ENCODE results near the gene CBLN3. TPM values are rescaled to one million over a fixed set of nuclear protein-coding genes. Genes with fewer than 3 reads are reported as not detected.
A peak's percentile ranks its signal among the peaks of the same experiment; 100 is the strongest.

The CBLN3 gene
- total and polyA plus RNA-seq, 2 donors (not counting 1 experiment from before 2014, with no cell fraction given), result 2.7 to 5.3 TPM

- H3K9me3 ChIP-seq (ENCODE audit: control insufficient read depth, insufficient read depth, low read depth, low read length), result no peaks in the 10 kb centered on the region
- peaks cover 9% of the 10 kb centered on the region for H3K79me2 ChIP-seq (ENCODE audit: control insufficient read depth, insufficient read depth, low read length)
- H3K27ac ChIP-seq (ENCODE audit: insufficient read depth, low read length), result peak overlapping the region; percentile 100
- no peaks in the 10 kb centered on the region for H4K20me1 ChIP-seq (ENCODE audit: control insufficient read depth, extremely low read depth, insufficient read depth, low read length)
- no peak overlapping the region for H3K9ac ChIP-seq (ENCODE audit: insufficient read depth, low read length)
- H3K36me3 ChIP-seq (ENCODE audit: control insufficient read depth, insufficient read depth, low read length), result peaks cover 25% of the 10 kb centered on the region
- DNase-seq (ENCODE audit: low read depth in 2 of 2), result no peak
- peak overlapping the region; percentile 48 to 99 (median 74) for H3K4me3 ChIP-seq (replicated peaks in 1 of 4; ENCODE audit: control extremely low read depth in 1 of 4, insufficient read depth in 1 of 4, low read depth in 3 of 4, low read length in 4 of 4)
- no peak for TF ChIP-seq EZH2 (IDR thresholded peaks at IDR 0.05; ENCODE audit: low read length, missing control alignments)
- TF ChIP-seq, protein P1, sequence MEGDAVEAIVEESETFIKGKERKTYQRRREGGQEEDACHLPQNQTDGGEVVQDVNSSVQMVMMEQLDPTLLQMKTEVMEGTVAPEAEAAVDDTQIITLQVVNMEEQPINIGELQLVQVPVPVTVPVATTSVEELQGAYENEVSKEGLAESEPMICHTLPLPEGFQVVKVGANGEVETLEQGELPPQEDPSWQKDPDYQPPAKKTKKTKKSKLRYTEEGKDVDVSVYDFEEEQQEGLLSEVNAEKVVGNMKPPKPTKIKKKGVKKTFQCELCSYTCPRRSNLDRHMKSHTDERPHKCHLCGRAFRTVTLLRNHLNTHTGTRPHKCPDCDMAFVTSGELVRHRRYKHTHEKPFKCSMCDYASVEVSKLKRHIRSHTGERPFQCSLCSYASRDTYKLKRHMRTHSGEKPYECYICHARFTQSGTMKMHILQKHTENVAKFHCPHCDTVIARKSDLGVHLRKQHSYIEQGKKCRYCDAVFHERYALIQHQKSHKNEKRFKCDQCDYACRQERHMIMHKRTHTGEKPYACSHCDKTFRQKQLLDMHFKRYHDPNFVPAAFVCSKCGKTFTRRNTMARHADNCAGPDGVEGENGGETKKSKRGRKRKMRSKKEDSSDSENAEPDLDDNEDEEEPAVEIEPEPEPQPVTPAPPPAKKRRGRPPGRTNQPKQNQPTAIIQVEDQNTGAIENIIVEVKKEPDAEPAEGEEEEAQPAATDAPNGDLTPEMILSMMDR (conservative IDR thresholded peaks at IDR 0.05 in 1 of 2, IDR thresholded peaks at IDR 0.05 in 1 of 2; ENCODE audit: low read depth in 1 of 2, low read length in 2 of 2), result no peak
- H3K27me3 ChIP-seq (ENCODE audit: control insufficient read depth, insufficient read depth, low read length), result no peaks in the 10 kb centered on the region
- no peak overlapping the region for H2AFZ ChIP-seq (ENCODE audit: low read length)
- peaks cover under 1% of the 10 kb centered on the region for H3K4me1 ChIP-seq (ENCODE audit: control insufficient read depth, extremely low read depth, insufficient read depth, low read length)
- peak overlapping the region; percentile 97 for H3K4me2 ChIP-seq (ENCODE audit: extremely low read depth, insufficient read depth, low read length)
Observed at GRCh38 chr14:24441485-24441884, 12.0 kb upstream of the CBLN3 start.

DNA sequence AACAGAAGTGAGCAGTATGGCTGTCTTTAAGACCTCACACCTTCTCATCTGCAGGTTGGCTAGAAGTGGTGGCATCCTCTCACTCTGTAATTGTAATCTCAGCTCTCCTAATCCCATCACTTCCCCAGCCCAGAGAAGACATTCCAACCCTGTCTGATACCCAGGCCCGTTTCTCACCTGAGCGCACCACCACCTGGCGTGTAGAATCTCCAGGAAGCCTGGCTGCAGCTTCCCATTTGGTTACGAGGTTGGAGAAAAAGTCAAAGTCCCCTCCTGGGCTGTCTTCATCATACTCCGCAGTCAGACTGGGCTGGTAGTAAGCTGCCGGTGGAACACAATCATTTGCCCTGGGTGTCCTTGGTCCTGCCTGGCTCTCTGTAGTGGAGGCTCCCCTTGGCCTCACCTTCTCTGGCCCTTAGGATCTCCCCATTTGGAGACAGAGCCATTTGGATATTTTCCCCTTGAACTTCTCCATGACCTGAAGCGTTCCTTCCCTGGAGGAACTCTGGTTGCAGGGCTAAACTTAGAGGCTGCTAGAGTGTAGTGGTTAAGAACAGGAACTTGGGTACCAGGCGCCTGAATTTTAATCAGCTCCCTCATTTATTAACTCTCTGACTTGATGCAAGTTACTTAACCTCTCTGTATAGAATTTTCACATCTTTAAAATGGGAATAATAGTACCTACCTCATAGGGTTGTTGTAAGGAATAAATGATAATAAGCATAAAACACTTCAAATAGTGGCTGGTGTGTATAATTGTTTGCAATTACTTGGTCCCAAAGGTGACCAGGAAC, 11.3 kb upstream of the CBLN3 start:
- peak overlapping the region; percentile 97 for H3K4me2 ChIP-seq (ENCODE audit: extremely low read depth, insufficient read depth, low read length)
- peaks cover 27% of the 10 kb centered on the region for H3K36me3 ChIP-seq (ENCODE audit: control insufficient read depth, insufficient read depth, low read length)

More for the DNA sequence above, 11.3 kb upstream of the CBLN3 start:
- no peaks in the 10 kb centered on the region for H4K20me1 ChIP-seq (ENCODE audit: control insufficient read depth, extremely low read depth, insufficient read depth, low read length)
- DNase-seq (ENCODE audit: low read depth in 2 of 2), result no peak
- peaks cover 4% of the 10 kb centered on the region for H3K4me1 ChIP-seq (ENCODE audit: control insufficient read depth, extremely low read depth, insufficient read depth, low read length)
- TF ChIP-seq, protein P1 (conservative IDR thresholded peaks at IDR 0.05 in 1 of 2, IDR thresholded peaks at IDR 0.05 in 1 of 2; ENCODE audit: low read depth in 1 of 2, low read length in 2 of 2), result no peak
- no peak for TF ChIP-seq EZH2 (IDR thresholded peaks at IDR 0.05; ENCODE audit: low read length, missing control alignments)
- no peak overlapping the region for H2AFZ ChIP-seq (ENCODE audit: low read length)
- H3K27ac ChIP-seq (ENCODE audit: insufficient read depth, low read length), result no peak overlapping the region
- no peak overlapping the region for H3K9ac ChIP-seq (ENCODE audit: insufficient read depth, low read length)
- H3K9me3 ChIP-seq (ENCODE audit: control insufficient read depth, insufficient read depth, low read depth, low read length), result no peaks in the 10 kb centered on the region
- H3K27me3 ChIP-seq (ENCODE audit: control insufficient read depth, insufficient read depth, low read length), result no peaks in the 10 kb centered on the region
- H3K79me2 ChIP-seq (ENCODE audit: control insufficient read depth, insufficient read depth, low read length), result peaks cover 9% of the 10 kb centered on the region
- peak overlapping the region in 2 of 4 experiments; percentile 72 to 99 for H3K4me3 ChIP-seq (replicated peaks in 1 of 4; ENCODE audit: control extremely low read depth in 1 of 4, insufficient read depth in 1 of 4, low read depth in 3 of 4, low read length in 4 of 4)

Measured in fibroblast of lung (primary cell).